LHCN-M2 (cell line): ENCODE measurements around the gene AKAP6. TPM values are rescaled to one million over a fixed set of nuclear protein-coding genes. Genes with fewer than 3 reads are reported as not detected.
"Not testable (repeated sequence)": the region's sequence is repeated elsewhere in the genome, so short reads cannot be mapped to it uniquely, and the experiment has no call there.

ENCODE experiments used
- DNase-seq: peaks from one replicate; pipeline ENCODE4 v3.0.0-alpha.2; 2012; ENCODE audit warnings: low read depth
- total RNA-seq: library from RNA; depleted of rRNA; stranded (reverse); fragments of >200 nt; gene quantifications from 2 replicates; pipeline ENCODE4 v1.2.3, GENCODE V29; 2014

Gene AKAP6
- total RNA-seq, 1 experiment from 2014 or later: 2.7 TPM

- DNase-seq: no peak
Observed at GRCh38 chr14:32436993-32437392, 107.9 kb downstream of the AKAP6 start.

- no peak for DNase-seq
Observed at GRCh38 chr14:32438517-32438916, 109.4 kb downstream of the AKAP6 start.

GRCh38 chr14:32443890-32444661, 115.0 kb downstream of the AKAP6 start:
- DNase-seq: no peak

GRCh38 chr14:32447371-32447770, 118.3 kb downstream of the AKAP6 start:
- DNase-seq: no peak

GRCh38 chr14:32449648-32450047, 120.5 kb downstream of the AKAP6 start:
- DNase-seq: no peak

GRCh38 chr14:32450919-32451675, 122.0 kb downstream of the AKAP6 start:
- no peak for DNase-seq

- DNase-seq: no peak
Observed at GRCh38 chr14:32453857-32454810, 125.0 kb downstream of the AKAP6 start.

- DNase-seq: peak; percentile 52
Observed at GRCh38 chr14:32457213-32457920, 128.3 kb downstream of the AKAP6 start.

GRCh38 chr14:32458720-32459119, 129.6 kb downstream of the AKAP6 start:
- DNase-seq: no peak

- DNase-seq: no peak
Observed at GRCh38 chr14:32460267-32460666, 131.2 kb downstream of the AKAP6 start.

- not testable (repeated sequence) for DNase-seq
Observed at GRCh38 chr14:32462553-32462952, 133.5 kb downstream of the AKAP6 start.

GRCh38 chr14:32468955-32469354, 139.9 kb downstream of the AKAP6 start:
- peak; percentile 86 for DNase-seq

- DNase-seq: peak; percentile 66
Observed at GRCh38 chr14:32469388-32470160, 140.5 kb downstream of the AKAP6 start.

- peak; percentile 42 for DNase-seq
Observed at GRCh38 chr14:32470161-32470715, 141.1 kb downstream of the AKAP6 start.

GRCh38 chr14:32471181-32471580, 142.1 kb downstream of the AKAP6 start:
- no peak for DNase-seq

- DNase-seq: peak; percentile 24
Observed at GRCh38 chr14:32472076-32472475, 143.0 kb downstream of the AKAP6 start.

GRCh38 chr14:32472512-32473463, 143.7 kb downstream of the AKAP6 start:
- peak; percentile 95 for DNase-seq

- peak; percentile 54 for DNase-seq
Observed at GRCh38 chr14:32473464-32473855, 144.4 kb downstream of the AKAP6 start.
